Astrocyte (in vitro differentiated cells and primary cell): Measurements from ENCODE around the gene DSCAM. TPM values are rescaled to one million over a fixed set of nuclear protein-coding genes. Genes with fewer than 3 reads are reported as not detected.

Source experiments
- DNase-seq: peaks from one replicate; pipeline ENCODE4 v3.0.0-alpha.2; 2010; ENCODE audit warnings: low read depth
- FAIRE-seq: peaks from 2 replicates; lab custom pipeline; 2011; peaks lifted over from hg19 to GRCh38; lab: Jason Lieb, UNC
- H2AFZ ChIP-seq: 2 replicates; pipeline ENCODE4 v1.6.0; 2012; ENCODE audit warnings: low read depth, low read length, inconsistent platforms
- H3K27ac ChIP-seq: 2 replicates; pipeline ENCODE4 v1.5.1; 2011; ENCODE audit warnings: low read depth, low read length, inconsistent platforms
- H3K27me3 ChIP-seq: 2 replicates; pipeline ENCODE4 v1.6.0; 2011; ENCODE audit warnings: low read length, inconsistent platforms; ENCODE audit not compliant: insufficient read depth
- H3K36me3 ChIP-seq: 2 replicates; pipeline ENCODE4 v1.5.1; 2011; ENCODE audit warnings: low read length, inconsistent platforms; ENCODE audit not compliant: insufficient read depth
- H3K4me1 ChIP-seq: 2 replicates; pipeline ENCODE4 v1.5.1; 2011; ENCODE audit warnings: low read length, inconsistent platforms; ENCODE audit not compliant: insufficient read depth
- H3K4me2 ChIP-seq: 2 replicates; pipeline ENCODE4 v1.6.0; 2012; ENCODE audit warnings: low read length, inconsistent platforms
- H3K4me3 ChIP-seq: 2 replicates; pipeline ENCODE4 v1.5.1; 2011; ENCODE audit warnings: low read depth, mild to moderate bottlenecking, low read length, inconsistent platforms; ENCODE audit not compliant: insufficient read depth
- H3K79me2 ChIP-seq: 2 replicates; pipeline ENCODE4 v1.6.0; 2012; ENCODE audit warnings: mild to moderate bottlenecking, low read length, inconsistent platforms; ENCODE audit not compliant: insufficient read depth
- H3K9ac ChIP-seq: 2 replicates; pipeline ENCODE4 v1.6.0; 2012; ENCODE audit warnings: mild to moderate bottlenecking, low read length, inconsistent platforms
- H3K9me3 ChIP-seq: 2 replicates; pipeline ENCODE4 v1.5.1; 2012; ENCODE audit warnings: low read depth, mild to moderate bottlenecking, low read length, inconsistent platforms; ENCODE audit not compliant: insufficient read depth
- H4K20me1 ChIP-seq: 2 replicates; pipeline ENCODE4 v1.6.0; 2012; ENCODE audit warnings: low read length, inconsistent platforms; ENCODE audit not compliant: insufficient read depth
- H3K27ac Mint-ChIP-seq: one replicate; pipeline ENCODE4 v1.8.0; 2021; ENCODE audit warnings: mild to moderate bottlenecking, mixed read lengths; ENCODE audit not compliant: unreplicated experiment
- H3K27me3 Mint-ChIP-seq: one replicate; pipeline ENCODE4 v1.8.0; 2021; ENCODE audit warnings: low read depth, mixed read lengths; ENCODE audit not compliant: unreplicated experiment
- H3K36me3 Mint-ChIP-seq: one replicate; pipeline ENCODE4 v1.8.0; 2021; ENCODE audit warnings: low read depth, mixed read lengths; ENCODE audit not compliant: unreplicated experiment
- H3K4me1 Mint-ChIP-seq: one replicate; pipeline ENCODE4 v1.8.0; 2021; ENCODE audit warnings: low read depth, mixed read lengths; ENCODE audit not compliant: unreplicated experiment
- H3K4me3 Mint-ChIP-seq: one replicate; pipeline ENCODE4 v1.8.0; 2021; ENCODE audit warnings: mild to moderate bottlenecking, moderate library complexity, mixed read lengths; ENCODE audit not compliant: unreplicated experiment
- H3K9me3 Mint-ChIP-seq: one replicate; pipeline ENCODE4 v1.8.0; 2021; ENCODE audit warnings: mild to moderate bottlenecking, mixed read lengths; ENCODE audit not compliant: unreplicated experiment
- EZH2 ChIP-seq: IDR thresholded peaks from 2 replicates; pipeline ENCODE4 v1.6.1; 2012; ENCODE audit warnings: mild to moderate bottlenecking, low read length, inconsistent platforms; ENCODE audit not compliant: insufficient read depth
- total RNA-seq: library from RNA; stranded (reverse); gene quantifications from 2 replicates; pipeline ENCODE4 v1.2.1, GENCODE V29; 2021
- TF ChIP-seq, protein P1 (sequence below): IDR thresholded peaks from 2 replicates; pipeline ENCODE4 v1.5.1; 2011; ENCODE audit warnings: low read depth, mild to moderate bottlenecking, inconsistent platforms, low read length, moderate library complexity; ENCODE audit not compliant: insufficient read depth

The DSCAM gene
- total RNA-seq, 1 donor from 2014 or later: 0.18 TPM

DNA sequence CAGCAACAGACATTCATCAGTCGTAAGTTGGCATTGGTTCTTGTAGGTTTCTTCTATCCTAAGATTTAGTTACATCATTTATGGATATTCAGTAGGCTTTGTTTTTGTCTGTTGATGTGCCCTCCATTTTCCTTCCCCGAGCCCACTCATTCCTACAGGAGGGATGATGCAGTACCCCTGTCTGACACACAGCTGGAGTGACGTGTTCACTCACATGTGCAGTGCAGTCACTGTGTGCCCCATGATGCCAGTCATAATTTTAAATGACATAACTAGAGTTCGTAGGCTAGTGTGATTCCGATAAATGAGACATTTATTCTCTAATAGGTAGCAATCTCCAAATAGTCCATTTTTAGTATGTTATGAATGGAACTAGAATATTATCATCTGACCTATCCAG, 438.4 kb downstream of the DSCAM start:
- Histone ChIP-seq H3K27ac (no peak overlapping the region), H3K79me2 (no peaks in the 10 kb centered on the region), H3K36me3 (no peaks in the 10 kb centered on the region), H3K4me1 (no peaks in the 10 kb centered on the region), H3K9ac (no peak overlapping the region), H3K4me2 (no peak overlapping the region), H3K4me3 (no peak overlapping the region), H3K27me3 (no peaks in the 10 kb centered on the region), H4K20me1 (no peaks in the 10 kb centered on the region), H3K9me3 (no peaks in the 10 kb centered on the region), H2AFZ (no peak overlapping the region)
- peaks cover 7% of the 10 kb centered on the region for H3K9me3 Mint-ChIP-seq
- no peak overlapping the region for H3K27ac Mint-ChIP-seq
- TF ChIP-seq, protein P1, sequence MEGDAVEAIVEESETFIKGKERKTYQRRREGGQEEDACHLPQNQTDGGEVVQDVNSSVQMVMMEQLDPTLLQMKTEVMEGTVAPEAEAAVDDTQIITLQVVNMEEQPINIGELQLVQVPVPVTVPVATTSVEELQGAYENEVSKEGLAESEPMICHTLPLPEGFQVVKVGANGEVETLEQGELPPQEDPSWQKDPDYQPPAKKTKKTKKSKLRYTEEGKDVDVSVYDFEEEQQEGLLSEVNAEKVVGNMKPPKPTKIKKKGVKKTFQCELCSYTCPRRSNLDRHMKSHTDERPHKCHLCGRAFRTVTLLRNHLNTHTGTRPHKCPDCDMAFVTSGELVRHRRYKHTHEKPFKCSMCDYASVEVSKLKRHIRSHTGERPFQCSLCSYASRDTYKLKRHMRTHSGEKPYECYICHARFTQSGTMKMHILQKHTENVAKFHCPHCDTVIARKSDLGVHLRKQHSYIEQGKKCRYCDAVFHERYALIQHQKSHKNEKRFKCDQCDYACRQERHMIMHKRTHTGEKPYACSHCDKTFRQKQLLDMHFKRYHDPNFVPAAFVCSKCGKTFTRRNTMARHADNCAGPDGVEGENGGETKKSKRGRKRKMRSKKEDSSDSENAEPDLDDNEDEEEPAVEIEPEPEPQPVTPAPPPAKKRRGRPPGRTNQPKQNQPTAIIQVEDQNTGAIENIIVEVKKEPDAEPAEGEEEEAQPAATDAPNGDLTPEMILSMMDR: no peak
- no peak for TF ChIP-seq EZH2
- FAIRE-seq (no peak), DNase-seq (no peak)
- no peaks in the 10 kb centered on the region for H3K36me3 Mint-ChIP-seq
- H3K27me3 Mint-ChIP-seq: no peaks in the 10 kb centered on the region
- H3K4me3 Mint-ChIP-seq: no peak overlapping the region
- no peaks in the 10 kb centered on the region for H3K4me1 Mint-ChIP-seq

DNA sequence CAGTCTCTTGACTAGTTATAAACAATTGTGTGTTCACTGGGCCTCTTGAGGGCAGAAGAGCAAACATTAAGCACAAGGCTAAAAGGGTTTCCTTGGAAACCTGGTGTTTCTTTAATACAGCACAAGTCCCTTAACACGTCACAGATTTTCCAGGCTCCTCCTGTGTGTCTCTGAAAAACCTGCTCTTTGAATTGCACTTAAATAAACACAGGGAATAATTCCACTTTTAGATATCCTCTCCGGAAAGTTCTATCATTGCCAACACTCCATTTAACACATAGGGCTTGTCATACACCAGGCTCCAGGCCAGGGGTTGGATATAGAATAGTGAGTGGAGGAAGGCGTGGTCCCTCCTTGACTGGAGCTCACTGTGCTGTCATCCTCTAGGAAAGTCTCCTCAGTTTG, 442.6 kb downstream of the DSCAM start:
- Histone ChIP-seq H3K9ac (no peak overlapping the region), H3K9me3 (no peaks in the 10 kb centered on the region), H3K27me3 (no peaks in the 10 kb centered on the region), H3K36me3 (no peaks in the 10 kb centered on the region), H3K27ac (no peak overlapping the region), H3K4me2 (no peak overlapping the region), H3K79me2 (no peaks in the 10 kb centered on the region), H2AFZ (no peak overlapping the region), H3K4me1 (no peaks in the 10 kb centered on the region), H3K4me3 (no peak overlapping the region), H4K20me1 (no peaks in the 10 kb centered on the region)
- Mint-ChIP-seq H3K9me3 (peaks cover 5% of the 10 kb centered on the region), H3K36me3 (no peaks in the 10 kb centered on the region), H3K4me3 (no peak overlapping the region), H3K4me1 (no peaks in the 10 kb centered on the region), H3K27ac (no peak overlapping the region), H3K27me3 (no peaks in the 10 kb centered on the region)
- FAIRE-seq (no peak), DNase-seq (peak; percentile 0)
- no peak for TF ChIP-seq EZH2
- TF ChIP-seq, protein P1: no peak

GRCh38 chr21:40402884-40403582, 443.9 kb downstream of the DSCAM start:
- FAIRE-seq (no peak), DNase-seq (no peak)
- Histone ChIP-seq H3K4me3 (no peak overlapping the region), H3K27me3 (no peaks in the 10 kb centered on the region), H4K20me1 (no peaks in the 10 kb centered on the region), H2AFZ (no peak overlapping the region), H3K36me3 (no peaks in the 10 kb centered on the region), H3K4me1 (no peaks in the 10 kb centered on the region), H3K27ac (no peak overlapping the region), H3K4me2 (no peak overlapping the region), H3K79me2 (no peaks in the 10 kb centered on the region), H3K9me3 (no peaks in the 10 kb centered on the region), H3K9ac (no peak overlapping the region)
- H3K36me3 Mint-ChIP-seq: no peaks in the 10 kb centered on the region
- H3K27ac Mint-ChIP-seq: no peak overlapping the region
- TF ChIP-seq, protein P1: no peak
- TF ChIP-seq EZH2: no peak
- H3K4me1 Mint-ChIP-seq: no peaks in the 10 kb centered on the region
- peaks cover 4% of the 10 kb centered on the region for H3K9me3 Mint-ChIP-seq
- no peaks in the 10 kb centered on the region for H3K27me3 Mint-ChIP-seq
- H3K4me3 Mint-ChIP-seq: no peak overlapping the region
